HTERT RPE-1 (cell line): ENCODE data around the gene S100A7A.
"Not testable (repeated sequence)": the region's sequence is repeated elsewhere in the genome, so short reads cannot be mapped to it uniquely, and the experiment has no call there.

Experiments
- in situ Hi-C: fragments of 300-500 bp; cut with MboI; formaldehyde crosslinking; loops from 4 replicates; pipeline ENCODE4 v1.14.3; 2020; ENCODE audit warnings: low sequenced_read_pairs

The S100A7A gene

GRCh38 chr1:153456396-153456795 lies 40.1 kb downstream of the S100A7A start:
- in situ Hi-C loops = no loop called here

- in situ Hi-C loops = no loop called here
Measured at GRCh38 chr1:153459655-153460054, 43.3 kb downstream of the S100A7A start.

- in situ Hi-C loops = no loop called here
Measured at GRCh38 chr1:153460551-153460950, 44.2 kb downstream of the S100A7A start, which contains the start of gene S100A7. Gene S100A7, minus strand, starts transcription at chr1:153460651. Its CDS starts 1,638 bp downstream, at chr1:153459013.

- in situ Hi-C loops = not testable (repeated sequence)
Measured at GRCh38 chr1:153462741-153463140, 46.4 kb downstream of the S100A7A start.

DNA sequence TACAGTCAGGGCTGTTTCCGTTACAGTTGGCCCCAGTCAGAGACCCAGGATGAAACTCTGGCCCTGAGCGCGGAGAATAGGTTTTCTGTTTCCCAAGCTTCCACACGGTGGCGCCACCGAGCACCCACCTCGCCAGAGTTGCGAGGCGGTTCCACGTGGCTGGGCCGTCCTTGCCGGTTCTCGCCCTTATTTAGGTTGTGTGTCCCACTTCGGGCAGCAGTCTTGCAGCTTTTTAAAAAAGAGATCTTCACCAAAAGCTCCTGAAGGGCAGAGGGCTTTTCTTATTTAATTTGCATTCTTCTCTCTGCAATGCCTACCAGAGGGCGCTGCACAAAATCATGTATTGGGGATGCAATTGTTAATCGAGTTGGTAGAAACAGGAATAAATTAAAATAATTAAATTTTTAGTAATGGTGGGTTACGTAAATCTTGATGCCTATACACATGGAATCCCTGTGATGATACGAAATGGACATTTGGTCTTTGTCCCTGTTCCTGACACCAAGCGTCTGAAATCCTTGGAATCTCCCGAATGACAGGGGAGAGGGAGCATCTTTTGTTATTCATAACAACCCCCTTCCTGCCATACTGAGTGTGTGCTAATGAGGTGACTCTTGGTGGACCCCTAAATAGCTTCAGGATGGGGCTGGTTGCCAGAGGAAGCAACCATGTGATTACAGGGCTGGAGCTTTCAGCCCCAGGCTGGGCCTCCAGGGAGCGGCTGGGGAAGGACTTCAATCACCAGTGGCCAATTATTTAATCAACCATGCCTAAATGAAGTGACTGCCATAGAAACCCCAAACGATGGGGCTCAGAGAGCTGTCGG lies 49.7 kb downstream of the S100A7A start:
- in situ Hi-C loops = no loop called here

GRCh38 chr1:153466908-153467307 lies 50.6 kb downstream of the S100A7A start:
- in situ Hi-C loops = no loop called here

- in situ Hi-C loops = no loop called here
Measured at GRCh38 chr1:153470707-153471106, 54.4 kb downstream of the S100A7A start.
